PC-9 (cell line): ENCODE results near the gene METTL8. TPM values are rescaled to one million over a fixed set of nuclear protein-coding genes. Genes with fewer than 3 reads are reported as not detected.

Experiments used
- BruUV-seq: library from RNA; stranded (reverse); fragments of 400-500 nt; replicated peaks from 2 replicates; lab custom pipeline; 2021; lab: Mats Ljungman, UMichigan
- CTCF ChIA-PET: fragments of 300-600 bp; sonication (Branson Sonifier 250); formaldehyde crosslinking; loops from one replicate; lab custom pipeline; 2022; ENCODE audit warnings: antibody characterized with exemption; lab: Charles Lee
- POLR2A ChIA-PET: fragments of 300-600 bp; sonication (Branson Sonifier 250); formaldehyde crosslinking; loops from one replicate; lab custom pipeline; 2022; ENCODE audit warnings: antibody characterized with exemption; ENCODE audit not compliant: unreplicated experiment; lab: Charles Lee
- DNase-seq, 2 experiments: peaks; one replicate each; pipeline versions ENCODE4 v3.0.0 to v3.0.0-alpha.2; 2015 to 2022; ENCODE audit warnings: mixed read lengths in 1 of 2
- H2AFZ ChIP-seq: fragments of 200-600 bp; sonication (generic); 2 replicates; pipeline ENCODE4 v1.8.1; 2017; ENCODE audit warnings: antibody characterized with exemption
- H3F3A ChIP-seq: fragments of 200-600 bp; sonication (generic); 2 replicates; pipeline ENCODE4 v1.8.1; 2017; ENCODE audit warnings: antibody characterized with exemption, mild to moderate bottlenecking, low read depth; ENCODE audit not compliant: insufficient read depth
- H3K27ac ChIP-seq: fragments of 200-600 bp; sonication (generic); 2 replicates; pipeline ENCODE4 v1.6.1; 2016; ENCODE audit warnings: mixed run types
- H3K27me3 ChIP-seq: fragments of 200-600 bp; sonication (generic); 2 replicates; pipeline ENCODE4 v1.6.1; 2016; ENCODE audit warnings: low read depth, mixed run types; ENCODE audit not compliant: insufficient read depth
- H3K36me3 ChIP-seq: fragments of 200-600 bp; sonication (generic); 2 replicates; pipeline ENCODE4 v1.6.1; 2016; ENCODE audit warnings: low read depth, mixed run types
- H3K4me1 ChIP-seq: fragments of 200-600 bp; sonication (generic); replicated peaks from 2 replicates; pipeline ENCODE4 v1.6.1; 2016; ENCODE audit warnings: mixed run types; ENCODE audit not compliant: insufficient read depth
- H3K4me2 ChIP-seq: fragments of 200-600 bp; sonication (generic); 2 replicates; pipeline ENCODE4 v1.6.1; 2017; ENCODE audit warnings: mixed run types
- H3K4me3 ChIP-seq: fragments of 200-600 bp; sonication (generic); 2 replicates; pipeline ENCODE4 v1.6.1; 2016; ENCODE audit warnings: mixed run types
- H3K79me2 ChIP-seq: fragments of 200-600 bp; sonication (generic); 2 replicates; pipeline ENCODE4 v1.6.1; 2017; ENCODE audit warnings: low read depth, mixed run types
- H3K9me2 ChIP-seq: fragments of 200-600 bp; sonication (generic); 2 replicates; pipeline ENCODE4 v1.8.1; 2017; ENCODE audit warnings: mild to moderate bottlenecking; ENCODE audit not compliant: insufficient read depth
- H3K9me3 ChIP-seq: fragments of 200-600 bp; sonication (generic); 2 replicates; pipeline ENCODE4 v1.8.1; 2016; ENCODE audit warnings: low read depth; ENCODE audit not compliant: insufficient read depth
- H4K20me1 ChIP-seq: fragments of 200-600 bp; sonication (generic); 2 replicates; pipeline ENCODE4 v1.8.1; 2017; ENCODE audit not compliant: insufficient read depth
- CTCF ChIP-seq: fragments of 200-600 bp; sonication (generic); conservative IDR thresholded peaks from 2 replicates; pipeline ENCODE4 v1.6.1; 2017; ENCODE audit warnings: mixed run types, antibody characterized with exemption, mild to moderate bottlenecking, moderate library complexity
- EZH2 ChIP-seq: fragments of 200-600 bp; sonication (generic); IDR thresholded peaks from 2 replicates; pipeline ENCODE4 v1.8.0; 2017; ENCODE audit warnings: antibody characterized with exemption, low read depth
- intact Hi-C: fragments of 100-400 bp; cut with micrococcal nuclease; formaldehyde crosslinking; loops from one replicate; pipeline ENCODE4 v1.10.0; 2022; ENCODE audit not compliant: unreplicated experiment
- total RNA-seq: library from RNA; stranded (reverse); gene quantifications from 2 replicates; pipeline ENCODE4 v1.2.3, GENCODE V29; 2021

The METTL8 gene
- total RNA-seq, 1 experiment from 2014 or later, result 21.8 TPM

GRCh38 chr2:171389325-171389724 is 44.5 kb downstream of the METTL8 start:
- no peaks in the 10 kb centered on the region for H4K20me1 ChIP-seq
- H3K9me2 ChIP-seq, result no peaks in the 10 kb centered on the region
- 0 out of 2 replicates have a peak, but pooled peaks cover 3% of the 10 kb centered on the region for H3K36me3 ChIP-seq
- 0 out of 2 replicates have a peak, but pooled peaks cover 12% of the 10 kb centered on the region for H3K79me2 ChIP-seq
- H3K9me3 ChIP-seq, result no peaks in the 10 kb centered on the region
- H3F3A ChIP-seq, result peaks cover 20% of the 10 kb centered on the region
- H2AFZ ChIP-seq, result no peak overlapping the region
- H3K4me2 ChIP-seq, result no peak overlapping the region
- intact Hi-C loops, result no loop called here
- ChIA-PET CTCF (interaction anchor here (0.6 to 1.2 kb wide), 2 partner anchors 27 to 192 kb away, joined by 3 read pairs; no protein-coding TSS in a partner anchor), POLR2A (interaction anchor here (0.6 kb wide), 1 partner anchor 397 kb away, joined by 3 read pairs; no protein-coding TSS in a partner anchor)
- no TSS peak for BruUV-seq
- no peak overlapping the region for H3K4me3 ChIP-seq
- H3K27ac ChIP-seq, result no peak overlapping the region
- peaks cover 37% of the 10 kb centered on the region for H3K4me1 ChIP-seq
- no peak for TF ChIP-seq CTCF
- no peak for TF ChIP-seq EZH2
- H3K27me3 ChIP-seq, result no peaks in the 10 kb centered on the region
- DNase-seq, result no peak

GRCh38 chr2:171387052-171387451 is 46.7 kb downstream of the METTL8 start:
- H3K4me3 ChIP-seq, result no peak overlapping the region
- no peaks in the 10 kb centered on the region for H3K9me2 ChIP-seq
- H3K27ac ChIP-seq, result no peak overlapping the region
- peaks cover 26% of the 10 kb centered on the region for H3K4me1 ChIP-seq
- no peak for DNase-seq
- ChIA-PET POLR2A (no interaction called here), CTCF (no interaction called here)
- H3K79me2 ChIP-seq, result peaks cover 16% of the 10 kb centered on the region; the same call in 1 of the 2 replicates
- intact Hi-C loops, result no loop called here
- H3K27me3 ChIP-seq, result no peaks in the 10 kb centered on the region
- 0 out of 2 replicates have a peak, but pooled peaks cover 3% of the 10 kb centered on the region for H3K36me3 ChIP-seq
- no TSS peak for BruUV-seq
- H4K20me1 ChIP-seq, result no peaks in the 10 kb centered on the region
- H3K4me2 ChIP-seq, result no peak overlapping the region
- peaks cover 19% of the 10 kb centered on the region for H3F3A ChIP-seq
- TF ChIP-seq CTCF, result no peak
- no peak for TF ChIP-seq EZH2
- H2AFZ ChIP-seq, result no peak overlapping the region
- no peaks in the 10 kb centered on the region; the same call in 1 of the 2 replicates for H3K9me3 ChIP-seq

- Histone ChIP-seq H3K4me2 (no peak overlapping the region), H3F3A (peaks cover 15% of the 10 kb centered on the region), H3K27ac (no peak overlapping the region), H3K36me3 (0 out of 2 replicates have a peak, but pooled peaks cover 3% of the 10 kb centered on the region), H3K4me1 (peaks cover 22% of the 10 kb centered on the region), H3K4me3 (no peak overlapping the region), H4K20me1 (no peaks in the 10 kb centered on the region), H2AFZ (no peak overlapping the region), H3K79me2 (peaks cover 20% of the 10 kb centered on the region; the same call in 1 of the 2 replicates), H3K27me3 (no peaks in the 10 kb centered on the region), H3K9me3 (no peaks in the 10 kb centered on the region; the same call in 1 of the 2 replicates), H3K9me2 (no peaks in the 10 kb centered on the region)
- POLR2A ChIA-PET, result no interaction called here
- intact Hi-C loops, result no loop called here
- no TSS peak for BruUV-seq
- TF ChIP-seq CTCF, result no peak
- no peak for TF ChIP-seq EZH2
- DNase-seq, result no peak
- CTCF ChIA-PET, result no interaction called here
These were observed 47.2 kb downstream of the METTL8 start for GRCh38 chr2:171386627-171387026.
